ENCODE data around the gene ZNF17.
A peak's percentile ranks its signal among the peaks of the same experiment; 100 is the strongest.

The ZNF17 gene

GRCh38 chr19:57434386-57435061 lies 23.6 kb downstream of the ZNF17 start:
- DNase-seq: no peak

- peak; percentile 77 for DNase-seq
Measured at GRCh38 chr19:57435062-57435978, 24.4 kb downstream of the ZNF17 start, which contains the start of gene ZNF749. ZNF749 (plus strand) TSS chr19:57435325; CDS start chr19:57435579, 254 bp downstream.

GRCh38 chr19:57436417-57436816 lies 25.5 kb downstream of the ZNF17 start:
- DNase-seq: no peak

GRCh38 chr19:57437931-57438330 lies 27.0 kb downstream of the ZNF17 start:
- no peak for DNase-seq

- no peak for DNase-seq
Measured at GRCh38 chr19:57438925-57439324, 28.0 kb downstream of the ZNF17 start.

GRCh38 chr19:57441979-57442752 lies 31.2 kb downstream of the ZNF17 start:
- no peak for DNase-seq

- no peak for DNase-seq
Measured at GRCh38 chr19:57443121-57443696, 32.2 kb downstream of the ZNF17 start.

- DNase-seq: no peak
Measured at GRCh38 chr19:57452307-57452706, 41.3 kb downstream of the ZNF17 start.

GRCh38 chr19:57465680-57466381 lies 54.9 kb downstream of the ZNF17 start:
- DNase-seq: no peak

GRCh38 chr19:57466489-57466888 lies 55.5 kb downstream of the ZNF17 start:
- DNase-seq: no peak
